K562 (cell line): Measurements from ENCODE around the gene FAM174C. TPM values are rescaled to one million over a fixed set of nuclear protein-coding genes. Genes with fewer than 3 reads are reported as not detected.

Experiments used
- ASH1L ChIP-seq: fragments of 450-650 bp; IDR thresholded peaks from 2 replicates; pipeline ENCODE4 v1.6.1; 2018; ENCODE audit warnings: borderline replicate concordance, mild to moderate bottlenecking, low read depth; ENCODE audit not compliant: partially characterized antibody
- BCOR ChIP-seq: fragments of 450-650 bp; IDR thresholded peaks from 2 replicates; pipeline ENCODE4 v1.6.1; 2016
- CREB3 ChIP-seq: fragments of 450-650 bp; conservative IDR thresholded peaks from 2 replicates; pipeline ENCODE4 v1.6.1; 2016; ENCODE audit warnings: missing genetic modification characterization, low read depth, mild to moderate bottlenecking, missing compliant biosample characterization, moderate library complexity
- CREBBP ChIP-seq: IDR thresholded peaks from one replicate; pipeline ENCODE4 v1.6.1; 2012; ENCODE audit warnings: low read depth, mild to moderate bottlenecking, control low read depth, inconsistent platforms, low read length
- ESRRA ChIP-seq: fragments of 450-650 bp; IDR thresholded peaks from 2 replicates; pipeline ENCODE4 v1.6.1; 2014; ENCODE audit warnings: low read depth, mild to moderate bottlenecking, moderate library complexity, borderline replicate concordance
- FOS ChIP-seq: IDR thresholded peaks from 3 replicates; pipeline ENCODE4 v1.6.1; 2011; ENCODE audit not compliant: insufficient read length; ENCODE audit errors: extremely low read depth
- FOXJ3 ChIP-seq: sonication (generic); formaldehyde crosslinking; IDR thresholded peaks from 2 replicates; pipeline ENCODE4 v1.4.0; 2020; ENCODE audit warnings: mild to moderate bottlenecking, missing genetic modification reagents
- GATAD2A ChIP-seq: fragments of 450-650 bp; IDR thresholded peaks from 2 replicates; pipeline ENCODE4 v1.6.1; 2017
- HDAC8 ChIP-seq: fragments of 450-650 bp; IDR thresholded peaks from 2 replicates; pipeline ENCODE4 v1.6.1; 2016; ENCODE audit warnings: mild to moderate bottlenecking, missing genetic modification characterization, moderate library complexity, missing compliant biosample characterization
- HNRNPK ChIP-seq: fragments of 200-400 bp; formaldehyde crosslinking; IDR thresholded peaks from one replicate; pipeline ENCODE4 v1.6.1; 2018; ENCODE audit warnings: mild to moderate bottlenecking, low read depth, low read length; ENCODE audit not compliant: poor library complexity, severe bottlenecking
- HOXB6 ChIP-seq: fragments of 250-450 bp; sonication (Bioruptor Pico); IDR thresholded peaks from 2 replicates; pipeline ENCODE4 v1.5.1; 2022; ENCODE audit warnings: mild to moderate bottlenecking, borderline replicate concordance
- KAT2B ChIP-seq: IDR thresholded peaks from one replicate; pipeline ENCODE4 v1.6.1; 2012; ENCODE audit warnings: low read depth, mild to moderate bottlenecking, control low read depth, inconsistent platforms, low read length, moderate library complexity
- MAX ChIP-seq: sonication (generic); formaldehyde crosslinking; IDR thresholded peaks from 2 replicates; pipeline ENCODE4 v1.9.0; 2022; ENCODE audit warnings: mild to moderate bottlenecking, missing genetic modification reagents
- MCM5 ChIP-seq: fragments of 450-650 bp; IDR thresholded peaks from 2 replicates; pipeline ENCODE4 v1.6.1; 2016; ENCODE audit warnings: low read depth
- MNT ChIP-seq, 2 experiments: fragments of 450-650 bp; conservative IDR thresholded peaks; 2 replicates each; pipeline ENCODE4 v1.6.1; 2017; ENCODE audit warnings: mild to moderate bottlenecking in 2 of 2, moderate library complexity in 2 of 2
- NR4A1 ChIP-seq, 2 experiments: fragments of 250-450 bp in 1 of 2; fragments of 450-650 bp in 1 of 2; sonication (Bioruptor Pico) in 1 of 2; IDR thresholded peaks; 2 replicates each; pipeline versions ENCODE4 v1.4.0 to v1.6.1; 2016 to 2020; ENCODE audit warnings: mild to moderate bottlenecking in 2 of 2, missing compliant biosample characterization in 1 of 2, missing genetic modification characterization in 1 of 2, moderate library complexity in 1 of 2
- POLR3G ChIP-seq: IDR thresholded peaks from 2 replicates; pipeline ENCODE4 v1.6.1; 2011; ENCODE audit not compliant: insufficient read length, insufficient replicate concordance; ENCODE audit errors: extremely low read depth
- POU5F1 ChIP-seq: fragments of 150-350 bp; IDR thresholded peaks from 2 replicates; pipeline ENCODE4 v1.6.1; 2014; ENCODE audit warnings: borderline replicate concordance, low read length, low read depth, mild to moderate bottlenecking; ENCODE audit not compliant: partially characterized antibody
- RBFOX2 ChIP-seq: fragments of 200-400 bp; formaldehyde crosslinking; IDR thresholded peaks from 2 replicates; pipeline ENCODE4 v1.6.1; 2017; ENCODE audit warnings: low read depth, mild to moderate bottlenecking, low read length, moderate library complexity
- RHOXF2B ChIP-seq: fragments of 250-450 bp; sonication (Bioruptor Pico); conservative IDR thresholded peaks from 2 replicates; pipeline ENCODE4 v1.5.1; 2021
- SREBF2 ChIP-seq: sonication (generic); formaldehyde crosslinking; IDR thresholded peaks from 2 replicates; pipeline ENCODE4 v1.4.0; 2020; ENCODE audit warnings: mild to moderate bottlenecking, missing genetic modification reagents
- SRF ChIP-seq, 2 experiments: fragments of 250-450, 450-650 bp in 1 of 2; sonication (Bioruptor Pico) in 1 of 2; sonication (generic) in 1 of 2; formaldehyde crosslinking; IDR thresholded peaks; 2 replicates each; pipeline versions ENCODE4 v1.5.0 to v1.5.1; 2020 to 2022; ENCODE audit warnings: mild to moderate bottlenecking in 1 of 2, missing genetic modification reagents in 1 of 2
- TBL1XR1 ChIP-seq, 2 experiments: IDR thresholded peaks; 2 replicates each; pipeline ENCODE4 v1.6.1; 2012; ENCODE audit warnings: improper control_type of control experiment in 2 of 2, low read length in 2 of 2, mild to moderate bottlenecking in 1 of 2
- TFAM ChIP-seq: fragments of 250-450 bp; sonication (Bioruptor Pico); conservative IDR thresholded peaks from 2 replicates; pipeline ENCODE4 v1.5.0; 2021; ENCODE audit warnings: mild to moderate bottlenecking, moderate library complexity
- TRIM28 ChIP-seq: fragments of 450-650 bp; IDR thresholded peaks from 2 replicates; pipeline ENCODE4 v1.6.1; 2017
- ZBTB12 ChIP-seq: fragments of 250-450 bp; sonication (Bioruptor Pico); IDR thresholded peaks from 2 replicates; pipeline ENCODE4 v1.4.0; 2020
- polyA plus RNA-seq, 8 experiments: library from polyadenylated mRNA; depleted of rRNA in 4 of 8; stranded (reverse) in 5 of 8; unstranded in 3 of 8; fragments of >200 nt; fragmentation: Nextera tagmentation in 2 of 8; fragmentation: Illumina TruSeq in 1 of 8; extraction: Ambion mirVana in 2 of 8; extraction: Trizol in 1 of 8; gene quantifications; 2 replicates each; pipeline versions ENCODE4 v1.2.1 to v1.2.3, GENCODE V29; 2011 to 2014; ENCODE audit warnings: inconsistent platforms in 1 of 8, missing spikeins in 1 of 8
- total RNA-seq, 7 experiments: library from RNA; depleted of rRNA in 6 of 7; stranded (reverse); fragments of >200 nt in 6 of 7; fragmentation: Illumina TruSeq in 2 of 7; extraction: Trizol in 2 of 7; gene quantifications; 2 replicates each; pipeline versions ENCODE4 v1.2.1 to v1.2.3, GENCODE V29; 2011 to 2021; ENCODE audit warnings: low replicate concordance in 1 of 7

Gene FAM174C
- total and polyA plus RNA-seq, 9 of the 15 experiments (the other 6 are each of a cell fraction or from before 2014, with no cell fraction given), result 0.66 to 89.6 (median 20.3) TPM

GRCh38 chr19:1248139-1248785 is 27.1 kb upstream of the FAM174C start, which contains the start of gene MIDN (continued):
- TF ChIP-seq FOS, result no peak
- no peak for TF ChIP-seq HNRNPK
- TF ChIP-seq MCM5, result no peak
- TF ChIP-seq SRF (CRISPR knock-in tag; IDR thresholded peaks at IDR 0.05), result no peak
- no peak for TF ChIP-seq TFAM (CRISPR knock-in tag)
- no peak; a peak in 1 of 4 replicates for TF ChIP-seq TBL1XR1 (IDR thresholded peaks at IDR 0.05; ENCODE audit: low read length in 2 of 2)
- no peak for TF ChIP-seq HDAC8
- peak; percentile 64 to 69 for TF ChIP-seq MNT (conservative IDR thresholded peaks at IDR 0.05)
- TF ChIP-seq MAX (CRISPR knock-in tag), result 0 out of 2 replicates have a peak, but pooled peaks have one; percentile 42
- TF ChIP-seq RHOXF2B (CRISPR knock-in tag), result no peak
- peak; percentile 75 for TF ChIP-seq RBFOX2
- TF ChIP-seq SREBF2 (CRISPR knock-in tag), result no peak
- peak; percentile 32; the same call in 1 of the 2 replicates for TF ChIP-seq GATAD2A
- TF ChIP-seq KAT2B, result no peak
- no peak for TF ChIP-seq POU5F1
- TF ChIP-seq BCOR, result no peak
- no peak for TF ChIP-seq CREB3
- no peak for TF ChIP-seq TRIM28
- no peak for TF ChIP-seq CREBBP
- TF ChIP-seq POLR3G, result no peak
- no peak for TF ChIP-seq HOXB6 (CRISPR knock-in tag)
- TF ChIP-seq ZBTB12, result 0 out of 2 replicates have a peak, but pooled peaks have one; percentile 28
- no peak; the same call in 1 of the 2 replicates for TF ChIP-seq ESRRA
- no peak for TF ChIP-seq FOXJ3 (CRISPR knock-in tag)
- TF ChIP-seq ASH1L, result no peak
- TF ChIP-seq NR4A1 (CRISPR knock-in tag; IDR thresholded peaks at IDR 0.05), result no peak
- TF ChIP-seq NR4A1 (tag; IDR thresholded peaks at IDR 0.05), result no peak
